GM10248 (cell line): ENCODE data around the gene BICD1.

Experiments used
- CTCF ChIA-PET: fragments of 300-600 bp; sonication (Branson Sonifier 250); formaldehyde crosslinking; extraction: SDS; loops from one replicate; lab custom pipeline; 2021; ENCODE audit warnings: antibody characterized with exemption; lab: Yijun Ruan, JAX
- POLR2A ChIA-PET: fragments of 350-650 bp; sonication (Branson Sonifier 250); formaldehyde crosslinking; extraction: SDS; loops from one replicate; lab custom pipeline; 2020; ENCODE audit warnings: antibody characterized with exemption; lab: Yijun Ruan, JAX
- DNase-seq: peaks from one replicate; pipeline ENCODE4 v3.0.0; 2012; ENCODE audit errors: extremely low spot score
- TF ChIP-seq, protein P1 (sequence below): IDR thresholded peaks from 2 replicates; pipeline ENCODE4 v1.5.1; 2012; ENCODE audit warnings: mild to moderate bottlenecking, low read depth; ENCODE audit errors: extremely low read depth, missing control alignments, control extremely low read depth

The BICD1 gene

DNA sequence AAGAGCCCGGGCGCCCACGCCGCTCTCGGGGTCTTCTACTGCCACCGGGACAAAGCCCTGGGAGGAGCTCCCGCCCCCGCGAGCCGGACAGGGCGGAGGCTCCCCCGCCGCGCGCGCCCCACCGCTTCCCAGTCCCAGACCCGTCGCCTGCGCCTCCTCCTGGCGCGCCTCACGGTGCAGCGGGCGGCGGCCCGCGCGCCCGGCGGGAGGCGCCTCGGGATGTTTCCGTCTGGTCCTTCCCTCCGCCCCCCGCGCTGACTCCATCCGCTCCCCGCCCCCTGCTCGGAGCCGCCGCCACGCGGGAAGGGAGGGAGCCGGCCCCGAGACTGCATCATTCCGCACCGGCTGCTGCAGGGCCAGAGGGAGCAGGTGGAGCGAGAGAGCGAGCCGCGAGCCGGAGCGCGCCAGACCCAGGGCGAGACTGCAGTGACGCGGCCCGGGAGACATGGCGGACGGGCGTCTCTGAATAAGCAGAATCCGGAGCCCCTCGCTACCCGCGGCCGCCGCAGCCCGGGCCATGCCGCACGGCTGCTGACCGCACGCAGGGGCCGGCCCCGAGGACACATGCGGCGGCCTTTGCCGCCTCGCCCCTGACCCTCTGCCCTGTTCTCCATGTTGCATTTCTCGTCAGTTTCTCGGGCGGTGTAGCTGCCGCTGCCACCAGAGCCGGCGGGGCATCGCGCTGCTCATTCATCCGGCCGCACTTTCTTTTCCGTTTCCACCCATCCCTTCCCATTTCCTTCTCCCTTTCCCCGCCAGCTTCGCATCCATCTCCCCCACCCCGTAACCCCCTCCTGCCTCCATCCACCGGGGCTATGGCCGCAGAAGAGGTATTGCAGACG lies at the start of gene BICD1:
Gene BICD1, plus strand, starts transcription at position 331 of the 842 bp plus-strand sequence. Its CDS starts 485 bp downstream, at position 816.
- peak; percentile 87 for DNase-seq
- TF ChIP-seq, protein P1, sequence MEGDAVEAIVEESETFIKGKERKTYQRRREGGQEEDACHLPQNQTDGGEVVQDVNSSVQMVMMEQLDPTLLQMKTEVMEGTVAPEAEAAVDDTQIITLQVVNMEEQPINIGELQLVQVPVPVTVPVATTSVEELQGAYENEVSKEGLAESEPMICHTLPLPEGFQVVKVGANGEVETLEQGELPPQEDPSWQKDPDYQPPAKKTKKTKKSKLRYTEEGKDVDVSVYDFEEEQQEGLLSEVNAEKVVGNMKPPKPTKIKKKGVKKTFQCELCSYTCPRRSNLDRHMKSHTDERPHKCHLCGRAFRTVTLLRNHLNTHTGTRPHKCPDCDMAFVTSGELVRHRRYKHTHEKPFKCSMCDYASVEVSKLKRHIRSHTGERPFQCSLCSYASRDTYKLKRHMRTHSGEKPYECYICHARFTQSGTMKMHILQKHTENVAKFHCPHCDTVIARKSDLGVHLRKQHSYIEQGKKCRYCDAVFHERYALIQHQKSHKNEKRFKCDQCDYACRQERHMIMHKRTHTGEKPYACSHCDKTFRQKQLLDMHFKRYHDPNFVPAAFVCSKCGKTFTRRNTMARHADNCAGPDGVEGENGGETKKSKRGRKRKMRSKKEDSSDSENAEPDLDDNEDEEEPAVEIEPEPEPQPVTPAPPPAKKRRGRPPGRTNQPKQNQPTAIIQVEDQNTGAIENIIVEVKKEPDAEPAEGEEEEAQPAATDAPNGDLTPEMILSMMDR, result peak; percentile 35
- POLR2A ChIA-PET, result interaction anchor here (0.6 to 0.9 kb wide), 2 partner anchors 33 to 549 kb away, joined by 3 to 11 read pairs; no protein-coding TSS in a partner anchor
- CTCF ChIA-PET, result interaction anchor here (0.8 to 2.8 kb wide), 13 partner anchors 9 to 453 kb away, joined by 3 to 13 read pairs (median 5); no protein-coding TSS in a partner anchor

DNA sequence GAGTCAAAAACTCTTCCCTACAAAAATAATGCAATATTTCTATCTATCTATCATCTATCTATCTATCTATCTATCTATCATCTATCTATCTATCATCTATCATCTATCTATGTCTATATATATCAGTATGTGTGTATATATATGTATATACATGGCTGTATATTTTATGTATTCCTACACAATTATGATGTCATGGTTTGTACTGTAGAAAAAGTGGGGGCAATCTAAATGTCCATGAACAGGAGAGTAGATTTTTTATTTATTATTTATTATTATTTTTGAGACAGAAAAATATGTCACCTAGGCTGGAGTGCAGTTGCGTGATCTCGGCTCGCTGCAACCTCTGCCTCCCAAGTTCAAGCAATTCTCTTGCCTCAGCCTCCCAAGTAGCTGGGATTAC lies 45.6 kb upstream of the BICD1 start:
- ChIA-PET POLR2A (interaction anchor here (0.7 kb wide), 1 partner anchor 132 kb away, joined by 3 read pairs; no protein-coding TSS in a partner anchor), CTCF (interaction anchor here (0.5 to 4.7 kb wide), 30 partner anchors 9 to 424 kb away, joined by 3 to 50 read pairs (median 4); partner anchors contain the start of gene BICD1)
- DNase-seq, result no peak
- TF ChIP-seq, protein P1, result no peak

DNA sequence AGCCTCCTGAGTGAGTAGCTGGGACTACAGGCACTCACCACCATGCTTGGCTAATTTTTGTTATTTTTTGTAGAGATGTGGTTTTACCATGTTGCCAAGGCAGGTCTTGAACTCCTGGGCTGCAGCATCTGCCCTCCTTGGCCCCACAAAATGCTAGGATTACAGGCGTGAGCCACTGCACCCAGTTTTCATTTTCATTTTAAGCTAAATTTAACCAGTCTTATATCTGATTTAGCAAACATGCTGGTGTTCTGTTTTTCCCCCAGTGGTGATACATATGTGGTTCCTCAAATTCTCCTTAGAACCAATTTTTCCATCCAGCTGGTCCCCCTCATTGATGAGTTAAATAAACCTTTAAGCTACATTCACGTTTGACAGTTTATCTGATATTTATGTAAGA lies 43.8 kb upstream of the BICD1 start:
- ChIA-PET POLR2A (no interaction called here), CTCF (interaction anchor here (1.0 to 4.7 kb wide), 7 partner anchors 8 to 657 kb away, joined by 3 to 50 read pairs (median 3); partner anchors contain the start of gene BICD1)
- DNase-seq, result no peak
- TF ChIP-seq, protein P1, result no peak

DNA sequence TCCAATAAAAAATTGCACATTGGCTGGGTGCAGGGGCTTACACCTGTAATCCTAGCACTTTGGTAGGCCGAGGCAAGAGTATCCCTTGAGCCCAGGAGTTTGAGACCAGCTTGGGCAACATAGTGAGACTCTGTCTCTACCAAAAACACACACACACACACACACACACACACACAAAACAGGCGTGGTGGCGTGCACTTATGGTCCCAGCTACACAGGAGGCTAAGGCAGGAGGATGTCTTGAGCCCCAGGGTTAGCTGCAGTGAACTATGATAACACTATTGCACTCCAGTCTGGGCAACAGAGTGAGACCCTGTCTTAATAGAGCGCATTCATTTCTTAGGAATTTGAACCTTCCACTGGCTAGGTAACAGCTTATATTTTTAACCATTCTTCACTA lies 42.9 kb upstream of the BICD1 start:
- no peak for DNase-seq
- ChIA-PET CTCF (interaction anchor here (1.0 to 4.7 kb wide), 3 partner anchors 18 to 658 kb away, joined by 3 to 50 read pairs (median 3); no protein-coding TSS in a partner anchor), POLR2A (no interaction called here)
- TF ChIP-seq, protein P1, result no peak

DNA sequence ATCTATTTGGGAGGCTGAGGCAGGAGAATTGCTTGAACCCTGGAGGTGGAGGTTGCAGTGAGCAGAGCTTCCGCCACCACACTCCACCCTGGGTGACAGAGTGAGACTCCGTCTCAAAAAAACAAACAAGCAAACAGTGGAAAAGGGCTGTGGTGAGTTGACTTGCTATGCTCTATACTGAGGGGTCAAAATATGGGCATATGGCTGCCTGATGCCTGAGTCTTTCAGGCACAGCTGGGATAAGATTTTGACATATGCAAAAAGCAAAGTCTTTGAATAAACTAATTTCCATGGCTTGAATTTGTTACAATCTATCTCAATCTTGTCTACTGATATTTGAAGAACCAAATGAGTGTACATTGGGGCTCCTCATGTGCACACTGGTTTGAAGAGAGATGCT lies 40.4 kb upstream of the BICD1 start:
- ChIA-PET POLR2A (no interaction called here), CTCF (no interaction called here)
- DNase-seq, result no peak
- TF ChIP-seq, protein P1, result no peak

DNA sequence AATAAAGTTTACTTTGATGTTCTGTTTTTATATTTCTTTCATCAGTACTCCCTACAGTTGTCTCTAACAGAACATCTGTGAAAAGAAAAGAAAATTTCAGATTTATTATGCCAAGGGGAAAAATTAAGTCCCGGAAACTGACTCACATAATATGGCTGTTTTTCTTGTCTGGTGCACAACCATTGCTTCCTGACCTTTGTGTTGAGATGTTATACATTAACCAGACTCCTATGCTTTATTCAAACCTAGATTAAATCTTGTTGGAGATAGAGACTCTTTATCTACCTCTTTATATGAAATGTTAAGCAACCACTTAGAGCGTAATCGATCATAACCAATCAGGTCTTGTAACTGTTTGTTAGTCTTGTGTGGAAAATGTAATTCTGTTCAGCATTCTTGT lies 37.6 kb upstream of the BICD1 start:
- TF ChIP-seq, protein P1, result no peak
- no peak for DNase-seq
- ChIA-PET CTCF (interaction anchor here (0.8 to 3.9 kb wide), 6 partner anchors 8 to 416 kb away, joined by 3 to 17 read pairs (median 4); no protein-coding TSS in a partner anchor), POLR2A (no interaction called here)
